ENCODE results near the gene BBX.

DNA sequence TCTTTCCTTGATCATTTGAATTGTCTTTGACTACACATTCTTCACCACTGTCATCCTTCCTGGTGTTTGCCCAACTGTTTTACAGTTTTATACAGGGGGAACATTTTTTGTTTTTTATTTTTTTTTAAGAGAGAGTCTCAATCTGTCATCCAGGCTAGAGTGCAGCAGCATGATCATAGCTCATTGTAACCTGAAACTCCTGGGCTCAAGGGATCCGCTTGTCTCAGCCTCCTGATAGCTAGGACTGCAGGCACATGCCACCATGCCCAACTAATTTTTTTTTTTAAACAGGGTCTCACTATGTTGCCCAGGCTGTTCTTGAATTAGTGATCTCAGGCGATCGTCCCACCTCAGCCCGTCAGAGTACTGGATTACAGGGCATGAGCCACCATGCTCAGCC lies 222.6 kb downstream of the BBX start:
- TF ChIP-seq ZNF70 (CRISPR knock-in tag; IDR thresholded peaks at IDR 0.05) (no peak), ISL1 (CRISPR knock-in tag; IDR thresholded peaks at IDR 0.05) (no peak), RARB (CRISPR knock-in tag; IDR thresholded peaks at IDR 0.05) (no peak), PPARA (CRISPR knock-in tag; IDR thresholded peaks at IDR 0.05; ENCODE audit: borderline replicate concordance) (no peak), TCF4 (CRISPR knock-in tag; IDR thresholded peaks at IDR 0.05; ENCODE audit: borderline replicate concordance) (no peak)
- TF ChIP-seq, protein P1, sequence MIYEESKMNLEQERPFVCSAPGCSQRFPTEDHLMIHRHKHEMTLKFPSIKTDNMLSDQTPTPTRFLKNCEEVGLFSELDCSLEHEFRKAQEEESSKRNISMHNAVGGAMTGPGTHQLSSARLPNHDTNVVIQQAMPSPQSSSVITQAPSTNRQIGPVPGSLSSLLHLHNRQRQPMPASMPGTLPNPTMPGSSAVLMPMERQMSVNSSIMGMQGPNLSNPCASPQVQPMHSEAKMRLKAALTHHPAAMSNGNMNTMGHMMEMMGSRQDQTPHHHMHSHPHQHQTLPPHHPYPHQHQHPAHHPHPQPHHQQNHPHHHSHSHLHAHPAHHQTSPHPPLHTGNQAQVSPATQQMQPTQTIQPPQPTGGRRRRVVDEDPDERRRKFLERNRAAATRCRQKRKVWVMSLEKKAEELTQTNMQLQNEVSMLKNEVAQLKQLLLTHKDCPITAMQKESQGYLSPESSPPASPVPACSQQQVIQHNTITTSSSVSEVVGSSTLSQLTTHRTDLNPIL (CRISPR knock-in tag; IDR thresholded peaks at IDR 0.05; ENCODE audit: low read depth) = no peak

Data from SK-N-SH treated with all-trans-retinoic acid at 6 μM for 48 hours (cell line).